Caco-2 (cell line): ENCODE results near the gene LRP1B. TPM values are rescaled to one million over a fixed set of nuclear protein-coding genes. Genes with fewer than 3 reads are reported as not detected.

Experiments
- BruUV-seq: library from RNA; stranded (reverse); fragments of 400-500 nt; replicated peaks from 2 replicates; lab custom pipeline; 2021; lab: Mats Ljungman, UMichigan
- CTCF ChIA-PET: fragments of 300-600 bp; sonication (Branson Sonifier 250); formaldehyde crosslinking; loops from one replicate; lab custom pipeline; 2022; ENCODE audit warnings: antibody characterized with exemption; lab: Charles Lee
- POLR2A ChIA-PET: fragments of 300-600 bp; sonication (Branson Sonifier 250); formaldehyde crosslinking; loops from one replicate; lab custom pipeline; 2022; ENCODE audit warnings: antibody characterized with exemption; lab: Charles Lee
- DNase-seq, 2 experiments: peaks; one replicate each; pipeline versions ENCODE4 v3.0.0 to v3.0.0-alpha.2; 2020 to 2022
- H3K27me3 ChIP-seq: replicated peaks from 2 replicates; pipeline ENCODE4 v1.6.0; 2011; ENCODE audit warnings: low read length; ENCODE audit not compliant: control insufficient read depth, insufficient read depth
- H3K36me3 ChIP-seq: 2 replicates; pipeline ENCODE4 v1.5.1; 2011; ENCODE audit warnings: low read length; ENCODE audit not compliant: control insufficient read depth, insufficient read depth
- H3K4me1 ChIP-seq: fragments of 250-450 bp; sonication (Bioruptor Pico); 2 replicates; pipeline ENCODE4 v1.5.1; 2020; ENCODE audit warnings: mild to moderate bottlenecking
- H3K4me3 ChIP-seq: 2 replicates; pipeline ENCODE4 v1.5.1; 2011; ENCODE audit warnings: low read depth, mild to moderate bottlenecking, control low read depth, low read length
- H3K9me3 ChIP-seq: fragments of 250-450 bp; sonication (Bioruptor Pico); 2 replicates; pipeline ENCODE4 v1.5.1; 2020; ENCODE audit warnings: mild to moderate bottlenecking, moderate library complexity
- H3K27ac Mint-ChIP-seq: one replicate; pipeline ENCODE4 v1.8.0; 2022; ENCODE audit warnings: mixed read lengths; ENCODE audit not compliant: unreplicated experiment
- H3K27me3 Mint-ChIP-seq: one replicate; pipeline ENCODE4 v1.8.0; 2022; ENCODE audit warnings: mixed read lengths; ENCODE audit not compliant: insufficient read depth, unreplicated experiment
- H3K36me3 Mint-ChIP-seq: one replicate; pipeline ENCODE4 v1.8.0; 2022; ENCODE audit warnings: mild to moderate bottlenecking, mixed read lengths; ENCODE audit not compliant: insufficient read depth, unreplicated experiment
- H3K4me1 Mint-ChIP-seq: one replicate; pipeline ENCODE4 v1.8.0; 2022; ENCODE audit warnings: low read depth, mixed read lengths; ENCODE audit not compliant: unreplicated experiment
- H3K4me3 Mint-ChIP-seq: one replicate; pipeline ENCODE4 v1.8.0; 2022; ENCODE audit warnings: mild to moderate bottlenecking, moderate library complexity, mixed read lengths; ENCODE audit not compliant: unreplicated experiment
- H3K9me3 Mint-ChIP-seq: one replicate; pipeline ENCODE4 v1.8.0; 2022; ENCODE audit warnings: mixed read lengths; ENCODE audit not compliant: unreplicated experiment
- intact Hi-C: fragments of 100-400 bp; cut with micrococcal nuclease; formaldehyde crosslinking; loops from one replicate; pipeline ENCODE4 v1.10.0; 2022; ENCODE audit not compliant: unreplicated experiment
- total RNA-seq: library from RNA; stranded (reverse); gene quantifications from 2 replicates; pipeline ENCODE4 v1.2.3, GENCODE V29; 2022
- TF ChIP-seq, protein P1 (sequence below), 2 experiments: fragments of 200-600 bp in 1 of 2; IDR thresholded peaks; 1 replicate in 1 of 2; 2 replicates in 1 of 2; pipeline versions ENCODE4 v1.5.1 to v1.8.0; 2011 to 2022; ENCODE audit warnings: antibody characterized with exemption in 1 of 2, control low read depth in 1 of 2, inconsistent platforms in 1 of 2, low read depth in 1 of 2, low read length in 1 of 2, mild to moderate bottlenecking in 1 of 2, moderate library complexity in 1 of 2; ENCODE audit not compliant: insufficient read depth in 1 of 2, severe bottlenecking in 1 of 2, unreplicated experiment in 1 of 2

LRP1B gene
- total RNA-seq, 1 experiment from 2014 or later: not detected

DNA sequence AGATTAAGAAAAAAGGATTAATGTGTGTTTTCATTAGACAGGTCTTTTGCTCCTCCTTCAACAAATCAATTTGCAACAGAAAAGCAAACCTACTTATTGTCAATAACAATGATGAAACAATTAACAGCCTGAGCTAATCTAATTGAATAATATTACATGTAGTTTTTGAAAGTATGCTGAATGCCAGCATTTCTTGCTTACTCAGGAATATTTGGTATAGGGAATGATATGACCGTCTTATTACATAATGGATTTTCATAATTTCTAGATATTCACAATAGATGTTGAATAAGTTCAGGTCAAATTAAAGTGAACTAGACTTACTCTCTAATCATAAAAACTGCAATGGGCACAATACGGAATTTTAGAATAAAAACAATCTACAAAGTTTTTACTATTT, 1856.9 kb downstream of the LRP1B start:
- Mint-ChIP-seq H3K36me3 (no peaks in the 10 kb centered on the region), H3K27ac (no peak overlapping the region), H3K4me1 (no peaks in the 10 kb centered on the region), H3K27me3 (no peaks in the 10 kb centered on the region), H3K4me3 (no peak overlapping the region), H3K9me3 (no peaks in the 10 kb centered on the region)
- Histone ChIP-seq H3K4me1 (no peaks in the 10 kb centered on the region), H3K4me3 (no peak overlapping the region), H3K27me3 (no peaks in the 10 kb centered on the region), H3K9me3 (no peaks in the 10 kb centered on the region), H3K36me3 (no peaks in the 10 kb centered on the region)
- intact Hi-C loops: no loop called here
- BruUV-seq: no TSS peak
- ChIA-PET CTCF (no interaction called here), POLR2A (no interaction called here)
- TF ChIP-seq, protein P1, sequence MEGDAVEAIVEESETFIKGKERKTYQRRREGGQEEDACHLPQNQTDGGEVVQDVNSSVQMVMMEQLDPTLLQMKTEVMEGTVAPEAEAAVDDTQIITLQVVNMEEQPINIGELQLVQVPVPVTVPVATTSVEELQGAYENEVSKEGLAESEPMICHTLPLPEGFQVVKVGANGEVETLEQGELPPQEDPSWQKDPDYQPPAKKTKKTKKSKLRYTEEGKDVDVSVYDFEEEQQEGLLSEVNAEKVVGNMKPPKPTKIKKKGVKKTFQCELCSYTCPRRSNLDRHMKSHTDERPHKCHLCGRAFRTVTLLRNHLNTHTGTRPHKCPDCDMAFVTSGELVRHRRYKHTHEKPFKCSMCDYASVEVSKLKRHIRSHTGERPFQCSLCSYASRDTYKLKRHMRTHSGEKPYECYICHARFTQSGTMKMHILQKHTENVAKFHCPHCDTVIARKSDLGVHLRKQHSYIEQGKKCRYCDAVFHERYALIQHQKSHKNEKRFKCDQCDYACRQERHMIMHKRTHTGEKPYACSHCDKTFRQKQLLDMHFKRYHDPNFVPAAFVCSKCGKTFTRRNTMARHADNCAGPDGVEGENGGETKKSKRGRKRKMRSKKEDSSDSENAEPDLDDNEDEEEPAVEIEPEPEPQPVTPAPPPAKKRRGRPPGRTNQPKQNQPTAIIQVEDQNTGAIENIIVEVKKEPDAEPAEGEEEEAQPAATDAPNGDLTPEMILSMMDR (IDR thresholded peaks at IDR 0.05; ENCODE audit: insufficient read depth in 1 of 2, low read depth in 1 of 2, low read length in 1 of 2, severe bottlenecking in 1 of 2, unreplicated experiment in 1 of 2): no peak
- DNase-seq: no peak

DNA sequence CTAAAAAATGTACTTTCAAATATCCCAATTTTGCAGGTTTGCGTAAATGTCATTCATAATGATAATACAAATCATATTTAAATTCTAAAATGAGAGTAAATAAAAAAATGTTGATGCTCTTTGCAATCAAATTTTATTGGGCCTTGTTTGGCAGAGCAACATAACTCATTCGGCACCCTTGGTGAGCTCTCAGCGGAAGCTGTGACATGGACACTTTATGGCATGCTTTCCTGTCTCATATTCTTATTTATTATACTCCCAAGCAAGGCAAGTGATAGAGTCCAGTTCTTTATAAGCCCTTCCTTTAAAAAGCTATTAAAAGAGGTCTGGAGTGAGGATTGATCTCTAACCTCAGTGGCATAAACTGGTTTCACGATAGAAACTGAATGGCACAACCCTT, 1857.4 kb downstream of the LRP1B start:
- no peaks in the 10 kb centered on the region for H3K27me3 ChIP-seq
- H3K4me3 ChIP-seq: no peak overlapping the region
- ChIA-PET POLR2A (no interaction called here), CTCF (no interaction called here)
- intact Hi-C loops: no loop called here
- Mint-ChIP-seq H3K9me3 (no peaks in the 10 kb centered on the region), H3K27ac (no peak overlapping the region), H3K4me3 (no peak overlapping the region), H3K4me1 (no peaks in the 10 kb centered on the region), H3K27me3 (no peaks in the 10 kb centered on the region), H3K36me3 (no peaks in the 10 kb centered on the region)
- no peaks in the 10 kb centered on the region for H3K36me3 ChIP-seq
- TF ChIP-seq, protein P1 (IDR thresholded peaks at IDR 0.05; ENCODE audit: insufficient read depth in 1 of 2, low read depth in 1 of 2, low read length in 1 of 2, severe bottlenecking in 1 of 2, unreplicated experiment in 1 of 2): no peak
- no TSS peak for BruUV-seq
- DNase-seq: no peak
- no peaks in the 10 kb centered on the region for H3K4me1 ChIP-seq
- no peaks in the 10 kb centered on the region for H3K9me3 ChIP-seq

DNA sequence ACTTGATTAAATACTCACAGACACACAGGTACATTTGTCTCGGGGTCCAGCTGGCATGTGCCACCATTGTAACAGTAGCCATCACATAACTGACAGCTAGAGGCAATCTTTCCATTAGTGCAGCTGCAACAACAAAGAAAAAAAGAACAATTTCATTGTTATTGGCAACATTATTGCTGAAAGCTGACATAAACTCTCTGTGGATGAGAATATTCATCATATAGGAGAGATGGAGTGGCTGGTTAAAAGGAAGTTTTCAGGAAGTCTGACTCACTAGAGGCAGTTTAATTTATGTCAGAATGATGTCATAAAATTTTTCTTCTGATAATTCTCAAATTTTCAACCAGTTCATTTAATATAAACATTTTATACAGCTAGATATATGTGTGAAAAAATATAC, 1860.6 kb downstream of the LRP1B start:
- intact Hi-C loops: no loop called here
- no TSS peak for BruUV-seq
- TF ChIP-seq, protein P1 (IDR thresholded peaks at IDR 0.05; ENCODE audit: insufficient read depth in 1 of 2, low read depth in 1 of 2, low read length in 1 of 2, severe bottlenecking in 1 of 2, unreplicated experiment in 1 of 2): no peak

More for the DNA sequence above, 1860.6 kb downstream of the LRP1B start:
- Histone ChIP-seq H3K4me1 (no peaks in the 10 kb centered on the region), H3K27me3 (no peaks in the 10 kb centered on the region), H3K36me3 (no peaks in the 10 kb centered on the region), H3K4me3 (no peak overlapping the region), H3K9me3 (no peaks in the 10 kb centered on the region)
- DNase-seq: no peak
- H3K4me1 Mint-ChIP-seq: no peaks in the 10 kb centered on the region
- ChIA-PET POLR2A (no interaction called here), CTCF (no interaction called here)
- H3K9me3 Mint-ChIP-seq: no peaks in the 10 kb centered on the region
- no peaks in the 10 kb centered on the region for H3K36me3 Mint-ChIP-seq
- no peak overlapping the region for H3K4me3 Mint-ChIP-seq
- H3K27ac Mint-ChIP-seq: no peak overlapping the region
- H3K27me3 Mint-ChIP-seq: no peaks in the 10 kb centered on the region
